ENCODE measurements around the gene ACCS.

- no peak for TF ChIP-seq POLR2AphosphoS5 (IDR thresholded peaks at IDR 0.05)
- TF ChIP-seq, protein P1, sequence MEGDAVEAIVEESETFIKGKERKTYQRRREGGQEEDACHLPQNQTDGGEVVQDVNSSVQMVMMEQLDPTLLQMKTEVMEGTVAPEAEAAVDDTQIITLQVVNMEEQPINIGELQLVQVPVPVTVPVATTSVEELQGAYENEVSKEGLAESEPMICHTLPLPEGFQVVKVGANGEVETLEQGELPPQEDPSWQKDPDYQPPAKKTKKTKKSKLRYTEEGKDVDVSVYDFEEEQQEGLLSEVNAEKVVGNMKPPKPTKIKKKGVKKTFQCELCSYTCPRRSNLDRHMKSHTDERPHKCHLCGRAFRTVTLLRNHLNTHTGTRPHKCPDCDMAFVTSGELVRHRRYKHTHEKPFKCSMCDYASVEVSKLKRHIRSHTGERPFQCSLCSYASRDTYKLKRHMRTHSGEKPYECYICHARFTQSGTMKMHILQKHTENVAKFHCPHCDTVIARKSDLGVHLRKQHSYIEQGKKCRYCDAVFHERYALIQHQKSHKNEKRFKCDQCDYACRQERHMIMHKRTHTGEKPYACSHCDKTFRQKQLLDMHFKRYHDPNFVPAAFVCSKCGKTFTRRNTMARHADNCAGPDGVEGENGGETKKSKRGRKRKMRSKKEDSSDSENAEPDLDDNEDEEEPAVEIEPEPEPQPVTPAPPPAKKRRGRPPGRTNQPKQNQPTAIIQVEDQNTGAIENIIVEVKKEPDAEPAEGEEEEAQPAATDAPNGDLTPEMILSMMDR (IDR thresholded peaks at IDR 0.05), result no peak
- no peak for TF ChIP-seq POLR2A (IDR thresholded peaks at IDR 0.05)
These were observed 18.8 kb upstream of the ACCS start for GRCh38 chr11:44047298-44047697.

All from suprapubic skin (tissue), 4 donors.